Measurements from ENCODE around the gene AQP1.

DNA sequence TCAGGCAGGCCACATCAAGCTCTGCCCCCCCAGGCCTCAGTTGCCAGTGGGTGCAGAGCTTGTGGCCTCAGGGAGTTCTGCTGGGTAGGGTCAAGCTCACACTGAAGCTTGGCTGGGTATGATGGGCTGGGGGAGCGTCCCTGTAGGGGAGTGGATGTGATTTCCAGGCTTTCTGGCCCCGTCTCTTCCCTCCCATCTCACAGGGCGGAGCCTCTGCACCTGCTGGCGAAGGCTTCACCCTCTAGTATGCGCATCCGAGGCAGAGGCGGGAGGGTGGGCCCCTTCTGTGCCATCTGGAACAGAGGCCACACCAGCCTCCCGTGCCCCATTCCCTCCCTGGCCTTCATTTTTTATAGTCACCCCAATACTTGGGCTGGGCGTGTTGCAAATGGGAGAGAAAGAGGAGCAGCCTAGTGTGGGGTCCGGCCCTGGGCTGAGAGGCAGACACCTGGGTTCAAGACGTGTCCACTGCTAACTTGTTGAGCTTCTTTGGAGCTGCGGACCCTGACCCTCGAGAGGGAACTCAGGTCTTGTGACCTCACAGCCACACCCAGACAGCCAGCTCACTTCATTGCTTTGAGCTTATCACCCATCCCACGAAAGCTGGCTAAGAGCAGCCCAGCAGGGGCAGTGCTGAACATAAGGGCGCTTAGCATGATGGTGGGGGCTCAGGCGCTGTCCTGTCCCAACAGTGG, 2.3 kb downstream of the AQP1 start:
- no peak for TF ChIP-seq EZH2 (IDR thresholded peaks at IDR 0.05; ENCODE audit: borderline replicate concordance, insufficient read depth, low read depth, low read length, poor library complexity, severe bottlenecking)
- TF ChIP-seq, protein P1, sequence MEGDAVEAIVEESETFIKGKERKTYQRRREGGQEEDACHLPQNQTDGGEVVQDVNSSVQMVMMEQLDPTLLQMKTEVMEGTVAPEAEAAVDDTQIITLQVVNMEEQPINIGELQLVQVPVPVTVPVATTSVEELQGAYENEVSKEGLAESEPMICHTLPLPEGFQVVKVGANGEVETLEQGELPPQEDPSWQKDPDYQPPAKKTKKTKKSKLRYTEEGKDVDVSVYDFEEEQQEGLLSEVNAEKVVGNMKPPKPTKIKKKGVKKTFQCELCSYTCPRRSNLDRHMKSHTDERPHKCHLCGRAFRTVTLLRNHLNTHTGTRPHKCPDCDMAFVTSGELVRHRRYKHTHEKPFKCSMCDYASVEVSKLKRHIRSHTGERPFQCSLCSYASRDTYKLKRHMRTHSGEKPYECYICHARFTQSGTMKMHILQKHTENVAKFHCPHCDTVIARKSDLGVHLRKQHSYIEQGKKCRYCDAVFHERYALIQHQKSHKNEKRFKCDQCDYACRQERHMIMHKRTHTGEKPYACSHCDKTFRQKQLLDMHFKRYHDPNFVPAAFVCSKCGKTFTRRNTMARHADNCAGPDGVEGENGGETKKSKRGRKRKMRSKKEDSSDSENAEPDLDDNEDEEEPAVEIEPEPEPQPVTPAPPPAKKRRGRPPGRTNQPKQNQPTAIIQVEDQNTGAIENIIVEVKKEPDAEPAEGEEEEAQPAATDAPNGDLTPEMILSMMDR (IDR thresholded peaks at IDR 0.05) = no peak
